Measurements from ENCODE around the gene WNT3A.

GRCh38 chr1:228061411-228062084 is 54.8 kb downstream of the WNT3A start:
- TF ChIP-seq POLR2A (IDR thresholded peaks at IDR 0.05) (no peak), CTCF (IDR thresholded peaks at IDR 0.05) (no peak), POLR2AphosphoS5 (IDR thresholded peaks at IDR 0.05; ENCODE audit: insufficient read depth in 1 of 2, low read depth in 1 of 2) (no peak)

Data from vagina (tissue), 2 donors.